SKM-1 treated with dmso at 0.1 percent for 144 hours (cell line): ENCODE measurements around the gene SESN3.
"Not testable (repeated sequence)": the region's sequence is repeated elsewhere in the genome, so short reads cannot be mapped to it uniquely, and the experiment has no call there.

ENCODE experiments used
- DNase-seq: peaks from one replicate; lab custom pipeline; 2025; ENCODE audit not compliant: unreplicated experiment; lab: John Stamatoyannopoulos, UW

SESN3 gene

GRCh38 chr11:95231127-95231880 is at the start of gene SESN3:
Gene SESN3, minus strand, starts transcription at chr11:95231202. Its CDS starts 342 bp downstream, at chr11:95230860.
- DNase-seq = peak; percentile 99

GRCh38 chr11:95279921-95280868 is 49.2 kb upstream of the SESN3 start:
- DNase-seq = peak; percentile 65

GRCh38 chr11:95277868-95278267 is 46.9 kb upstream of the SESN3 start:
- no peak for DNase-seq

- DNase-seq = no peak
Measured at GRCh38 chr11:95276139-95276538, 45.1 kb upstream of the SESN3 start.

- not testable (repeated sequence) for DNase-seq
Measured at GRCh38 chr11:95273618-95274017, 42.6 kb upstream of the SESN3 start.

- DNase-seq = no peak
Measured at GRCh38 chr11:95269036-95269819, 38.2 kb upstream of the SESN3 start.

- no peak for DNase-seq
Measured at GRCh38 chr11:95268391-95268790, 37.4 kb upstream of the SESN3 start.

GRCh38 chr11:95267601-95268213 is 36.7 kb upstream of the SESN3 start:
- peak; percentile 26 for DNase-seq

GRCh38 chr11:95266751-95267374 is 35.9 kb upstream of the SESN3 start:
- DNase-seq = no peak

- DNase-seq = no peak
Measured at GRCh38 chr11:95264881-95265280, 33.9 kb upstream of the SESN3 start.

GRCh38 chr11:95262994-95263765 is 32.2 kb upstream of the SESN3 start:
- peak; percentile 32 for DNase-seq

- DNase-seq = no peak
Measured at GRCh38 chr11:95257456-95257971, 26.5 kb upstream of the SESN3 start.

- DNase-seq = peak; percentile 99
Measured at GRCh38 chr11:95256321-95256779, 25.3 kb upstream of the SESN3 start.

- no peak for DNase-seq
Measured at GRCh38 chr11:95255251-95256145, 24.5 kb upstream of the SESN3 start.

GRCh38 chr11:95254716-95255115 is 23.7 kb upstream of the SESN3 start:
- DNase-seq = no peak

- DNase-seq = peak; percentile 92
Measured at GRCh38 chr11:95254131-95254704, 23.2 kb upstream of the SESN3 start.

GRCh38 chr11:95253141-95253540 is 22.1 kb upstream of the SESN3 start:
- no peak for DNase-seq

- no peak for DNase-seq
Measured at GRCh38 chr11:95252586-95252985, 21.6 kb upstream of the SESN3 start.
